HG03575 (cell line): ENCODE measurements around the gene FLAD1.
A peak's percentile ranks its signal among the peaks of the same experiment; 100 is the strongest.
"Not testable (repeated sequence)": the region's sequence is repeated elsewhere in the genome, so short reads cannot be mapped to it uniquely, and the experiment has no call there.

Source experiments
- ATAC-seq: cut with Tn5 transposase; IDR thresholded peaks from one replicate; pipeline ENCODE4 v1.9.1; 2021; ENCODE audit not compliant: unreplicated experiment, insufficient number of reproducible peaks, low FRiP score; ENCODE audit errors: extremely low read depth

The FLAD1 gene

GRCh38 chr1:154964359-154964758 lies 18.8 kb upstream of the FLAD1 start:
- no peak for ATAC-seq

- no peak for ATAC-seq
Measured at GRCh38 chr1:154966111-154966510, 17.0 kb upstream of the FLAD1 start.

GRCh38 chr1:154967331-154967950 lies 15.7 kb upstream of the FLAD1 start:
- no peak for ATAC-seq

GRCh38 chr1:154968731-154969130 lies 14.4 kb upstream of the FLAD1 start:
- no peak for ATAC-seq

GRCh38 chr1:154969246-154969645 lies 13.9 kb upstream of the FLAD1 start:
- ATAC-seq: no peak

- ATAC-seq: no peak
Measured at GRCh38 chr1:154969860-154970452, 13.2 kb upstream of the FLAD1 start.

GRCh38 chr1:154970631-154971340 lies 12.4 kb upstream of the FLAD1 start, which contains the start of gene SHC1:
SHC1 (minus strand) TSS chr1:154970747; CDS start chr1:154970526, 221 bp downstream.
- no peak for ATAC-seq

- no peak for ATAC-seq
Measured at GRCh38 chr1:154971341-154971998, 11.7 kb upstream of the FLAD1 start.

- ATAC-seq: no peak
Measured at GRCh38 chr1:154972213-154972516, 11.0 kb upstream of the FLAD1 start.

GRCh38 chr1:154972517-154973343 lies 10.4 kb upstream of the FLAD1 start:
- no peak for ATAC-seq

GRCh38 chr1:154973344-154974101 lies 9.6 kb upstream of the FLAD1 start:
- no peak for ATAC-seq

- ATAC-seq: peak; percentile 36
Measured at GRCh38 chr1:154974102-154974807, 8.9 kb upstream of the FLAD1 start, which contains the start of gene CKS1B. CKS1B (plus strand) TSS chr1:154974681; CDS start chr1:154974746, 65 bp downstream.

- ATAC-seq: peak; percentile 24
Measured at GRCh38 chr1:154974808-154975408, 8.2 kb upstream of the FLAD1 start.

- ATAC-seq: no peak
Measured at GRCh38 chr1:154975409-154976059, 7.6 kb upstream of the FLAD1 start.

GRCh38 chr1:154977762-154978161 lies 5.4 kb upstream of the FLAD1 start:
- not testable (repeated sequence) for ATAC-seq

GRCh38 chr1:154978360-154978759 lies 4.8 kb upstream of the FLAD1 start:
- no peak for ATAC-seq

- ATAC-seq: no peak
Measured at GRCh38 chr1:154982341-154982740, 803 bp upstream of the FLAD1 start.
